Activated CD4-positive, alpha-beta T cell treated with anti-CD3 and anti-CD28 coated beads for 24 hours (primary cell): Measurements from ENCODE around the gene TAS1R3.
"Not testable (repeated sequence)": the region's sequence is repeated elsewhere in the genome, so short reads cannot be mapped to it uniquely, and the experiment has no call there.

Source experiments
- DNase-seq, 2 donors: peaks; one replicate each; pipeline ENCODE4 v3.0.0-alpha.2; 2020; ENCODE audit warnings: low read depth in 2 of 2

The TAS1R3 gene

DNA sequence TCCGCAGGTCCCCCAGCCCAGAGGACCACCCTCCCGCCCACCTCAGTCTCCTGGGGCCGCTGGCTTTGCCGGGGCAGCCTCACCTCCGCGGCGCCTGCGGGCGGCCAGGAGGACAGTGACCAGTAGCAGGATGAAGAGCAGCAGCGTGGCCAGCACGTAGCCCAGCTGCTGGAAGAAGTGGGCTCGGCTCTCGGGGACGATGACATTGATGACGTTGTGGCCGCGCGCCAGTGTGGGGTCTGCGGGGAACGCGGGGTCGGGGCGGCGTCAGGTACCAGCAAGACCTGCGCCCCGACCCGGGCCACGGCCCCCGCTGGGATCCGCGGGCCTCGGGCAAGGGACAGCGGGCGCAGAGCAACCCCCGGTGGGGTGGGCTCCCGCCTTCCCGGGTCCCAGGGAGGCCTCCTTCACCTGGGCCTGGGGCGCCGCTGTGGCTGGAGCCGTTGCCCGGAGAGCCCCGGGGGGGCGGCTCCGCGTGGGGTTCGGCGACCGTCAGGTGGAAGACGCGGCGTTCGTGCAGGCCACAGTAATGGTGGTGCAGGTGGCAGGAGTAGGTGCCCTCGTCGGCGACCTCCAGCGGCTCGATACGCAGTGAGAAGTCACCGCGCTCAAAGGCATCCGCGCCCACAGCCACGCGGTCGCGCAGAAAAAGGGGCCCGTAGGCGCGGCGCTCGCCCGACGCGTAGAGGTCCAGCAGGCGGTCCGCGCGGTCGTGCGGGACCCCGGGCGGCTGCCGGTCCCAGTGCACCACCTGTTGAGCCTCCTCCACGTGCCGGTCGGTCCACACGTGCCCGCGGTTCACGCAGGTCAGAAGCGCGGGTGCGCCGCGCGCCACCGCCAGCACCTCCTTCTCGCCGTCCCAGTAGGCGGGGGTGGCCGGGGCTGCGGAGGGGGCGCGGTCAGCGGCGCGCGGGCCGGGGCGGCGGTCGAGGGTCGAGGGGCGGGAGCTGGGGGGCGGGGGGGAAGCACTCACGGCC lies 23.5 kb downstream of the TAS1R3 start:
- DNase-seq: no peak

DNA sequence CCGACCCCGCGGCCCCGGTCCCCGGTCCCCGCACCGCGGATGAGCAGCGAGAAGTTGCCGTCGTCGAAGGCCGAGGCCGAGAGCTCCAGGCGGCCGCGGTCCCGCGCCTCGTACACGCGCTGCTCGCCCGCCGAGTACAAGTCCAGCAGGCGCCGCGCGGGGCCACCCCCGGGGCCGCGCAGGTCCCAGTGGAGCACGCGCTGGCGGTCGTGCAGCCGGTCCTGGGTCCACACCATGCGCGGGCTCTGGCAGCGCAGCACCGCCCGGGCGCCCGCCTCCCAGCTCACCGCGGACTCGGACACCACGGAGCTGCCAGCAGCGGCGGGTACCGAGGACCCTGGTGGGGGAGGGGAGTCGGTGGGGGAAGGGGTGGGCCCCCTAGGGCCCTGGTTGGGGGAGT lies 24.3 kb downstream of the TAS1R3 start:
- no peak for DNase-seq

DNA sequence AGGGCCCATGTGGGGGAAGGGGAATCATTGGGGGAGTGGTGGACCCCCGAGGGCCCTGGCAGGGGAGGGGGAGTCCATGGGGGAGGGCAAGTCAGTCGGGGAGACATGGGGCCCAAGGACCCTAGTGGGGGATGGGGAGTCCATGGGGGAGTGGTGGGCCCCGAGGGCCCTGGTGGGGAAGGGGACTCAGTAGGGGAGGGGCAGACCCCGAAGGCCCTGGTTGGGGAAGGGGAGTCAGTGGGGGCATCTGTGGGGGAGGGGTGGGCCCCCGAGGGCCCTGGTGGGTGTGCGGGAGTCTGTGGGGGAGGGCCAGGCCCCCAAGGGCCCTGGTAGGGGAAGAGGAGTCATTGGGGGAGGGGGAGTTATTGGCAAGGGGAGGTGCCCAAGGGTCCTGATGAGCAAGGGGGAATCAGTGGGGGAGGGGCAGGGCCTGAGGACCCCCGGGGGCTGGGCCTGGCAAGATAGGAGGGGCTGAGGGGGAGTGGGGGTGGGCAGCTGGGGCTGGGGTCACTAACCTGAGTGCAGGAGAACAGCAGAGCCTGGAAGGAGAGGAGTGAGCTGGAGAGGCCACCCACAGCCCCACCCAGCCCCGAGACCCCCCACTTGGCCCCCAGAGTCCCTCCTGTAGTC lies 25.2 kb downstream of the TAS1R3 start:
- DNase-seq: no peak

DNA sequence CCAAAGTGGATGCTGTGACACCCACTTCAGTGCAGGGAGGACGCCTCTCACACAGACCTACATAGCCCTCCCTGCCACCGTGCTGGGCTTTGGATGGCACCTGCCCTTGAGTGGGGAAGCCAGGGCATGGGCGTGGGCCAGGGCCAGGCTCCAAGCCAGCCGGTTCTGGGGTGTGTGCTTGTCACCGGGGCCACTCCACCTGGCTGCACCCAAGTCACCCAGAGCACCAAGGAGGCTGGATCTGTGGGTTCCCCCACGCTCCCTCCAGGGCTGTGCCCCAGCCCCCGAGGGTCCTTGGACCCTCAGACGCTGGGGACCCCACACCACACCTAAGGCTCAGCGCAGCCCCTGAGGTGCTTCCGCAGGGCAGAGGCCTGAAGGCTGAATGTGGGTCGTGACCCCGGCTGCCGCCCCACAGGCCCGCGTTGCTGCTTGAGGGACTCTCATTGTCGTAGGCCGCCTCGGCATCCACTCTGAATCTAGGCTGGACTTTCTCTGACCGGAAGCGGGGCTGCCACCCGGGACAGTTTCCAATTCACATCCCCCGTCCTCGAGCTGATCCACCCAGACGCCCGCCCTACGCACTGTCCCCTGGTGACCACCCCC lies 25.8 kb downstream of the TAS1R3 start:
- DNase-seq: no peak

DNA sequence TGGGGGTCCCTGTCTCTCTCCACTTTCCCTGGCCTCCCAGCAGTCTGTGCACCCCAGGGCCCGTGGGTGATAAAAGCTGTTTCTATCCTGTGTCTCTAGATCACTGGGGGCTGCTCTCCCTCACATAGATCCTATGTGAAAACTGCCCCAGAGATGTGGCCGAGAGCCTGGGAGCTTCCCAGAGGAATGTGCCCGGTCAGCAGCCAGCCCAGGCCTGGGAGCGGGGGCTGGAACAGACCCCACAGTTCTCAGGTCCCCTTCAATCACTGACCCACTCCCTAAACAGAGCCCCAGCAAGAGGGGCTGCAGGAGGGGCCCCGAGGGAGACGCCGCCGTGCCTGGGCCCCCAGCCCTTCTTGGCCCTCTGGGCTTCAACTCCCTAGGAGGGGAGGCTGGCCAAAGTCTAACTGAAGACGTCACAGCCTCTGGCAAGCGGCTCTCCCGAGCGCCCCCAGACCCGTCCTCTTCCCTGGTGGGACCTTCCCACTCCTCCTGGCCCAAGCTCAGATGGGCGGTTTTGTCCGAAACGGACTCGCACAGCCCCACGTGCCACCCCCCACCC lies 26.9 kb downstream of the TAS1R3 start:
- no peak for DNase-seq

DNA sequence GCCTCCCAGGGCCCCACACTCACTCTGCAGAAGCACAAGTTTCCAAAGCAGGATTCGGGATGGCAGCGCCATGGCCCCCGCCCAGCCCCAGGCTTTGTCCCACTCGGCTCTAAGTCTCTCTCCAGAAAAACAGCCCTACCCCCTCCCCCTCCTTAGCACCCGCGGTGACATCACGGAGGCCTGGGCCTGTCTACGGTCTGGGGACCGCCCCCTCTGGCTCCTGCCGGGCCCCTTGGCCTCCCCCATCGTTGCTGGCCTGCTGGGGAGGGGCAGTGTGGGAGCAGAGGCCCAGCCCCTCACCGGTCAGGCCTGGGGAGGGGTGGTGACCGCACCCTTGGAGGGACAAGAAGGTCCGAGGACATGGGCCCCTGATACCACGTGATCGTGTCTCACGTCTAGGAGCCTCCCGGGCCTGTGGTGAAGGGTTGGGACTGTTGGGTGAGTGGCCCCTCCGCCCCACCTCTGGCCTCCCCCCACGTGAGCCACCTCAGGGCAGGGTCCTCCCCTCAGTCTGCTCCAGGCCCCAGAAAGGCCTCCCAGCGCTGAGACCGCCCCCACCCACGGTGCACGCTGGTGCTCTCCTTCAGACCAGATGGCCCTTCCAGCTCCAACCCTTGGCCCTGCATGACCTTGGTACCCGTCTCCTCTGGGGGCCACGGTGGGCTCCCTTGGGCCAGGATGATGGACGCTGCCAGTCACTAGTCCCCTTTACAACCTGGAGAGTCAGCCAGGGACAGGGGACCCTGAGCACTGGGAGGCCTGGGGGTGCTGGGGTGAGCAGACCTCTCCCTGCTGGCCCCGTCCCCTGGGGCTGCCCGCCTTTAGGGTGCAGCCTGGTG lies 27.6 kb downstream of the TAS1R3 start, which contains the start of gene MXRA8:
Gene MXRA8 (minus strand): TSS at position 123 of the 839 bp plus-strand sequence. CDS start 51 bp downstream, at position 72.
- no peak for DNase-seq

DNA sequence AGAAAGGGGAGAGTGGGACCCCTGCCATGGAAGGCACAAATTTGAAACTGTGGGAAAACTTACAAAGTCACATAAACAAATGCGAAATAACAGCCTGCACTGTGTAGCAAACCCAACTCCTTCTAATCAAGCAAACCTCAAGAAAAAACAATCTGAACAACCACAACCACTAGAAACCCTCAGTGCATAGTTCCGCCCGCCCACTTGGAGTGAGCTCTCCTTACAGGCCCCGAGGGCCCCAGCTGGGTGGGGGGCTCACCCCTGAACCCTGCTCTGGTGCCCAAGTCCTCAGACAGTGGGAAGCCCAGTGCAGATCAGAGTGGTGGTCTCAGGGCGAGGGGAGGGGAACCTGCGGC lies 28.2 kb downstream of the TAS1R3 start:
- no peak for DNase-seq

DNA sequence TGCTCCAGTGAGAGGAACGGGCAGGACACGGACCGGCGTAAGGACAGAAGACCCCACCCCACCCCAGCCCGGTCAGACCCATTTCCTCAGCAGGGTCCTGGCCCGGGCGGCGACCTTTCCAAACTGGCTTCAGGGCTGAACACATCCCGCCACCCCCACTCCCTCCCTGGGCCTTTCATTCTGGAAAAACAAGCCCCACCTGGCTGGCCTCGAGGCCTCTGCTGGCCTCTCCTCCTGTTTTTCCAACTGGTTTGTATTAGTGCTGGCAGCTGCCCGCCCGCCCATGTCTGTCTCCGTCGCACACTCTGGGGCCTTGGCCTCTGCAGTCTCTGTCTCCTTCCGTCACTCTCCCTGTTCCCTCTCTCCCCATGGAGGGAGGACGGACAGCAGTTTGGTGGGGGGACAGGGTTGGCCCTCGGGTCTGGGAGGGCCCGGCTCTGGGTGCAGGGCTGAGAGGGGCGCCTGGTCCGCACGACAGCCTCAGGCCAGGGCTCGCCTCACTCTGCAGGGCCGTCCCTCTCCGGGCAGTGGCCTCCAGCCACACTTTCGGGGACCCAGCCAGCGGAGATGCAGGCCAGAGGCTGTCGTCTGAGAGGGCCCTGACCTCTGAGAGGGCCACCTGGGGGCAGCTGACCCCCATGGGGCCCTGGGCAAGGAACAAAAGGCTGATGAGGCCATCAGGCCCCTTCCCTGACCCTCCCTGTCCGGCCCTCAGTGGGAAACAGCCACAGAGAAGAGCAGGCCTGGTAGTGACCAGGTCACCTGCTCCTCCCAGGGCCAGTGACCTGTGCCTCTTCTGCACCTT lies 28.8 kb downstream of the TAS1R3 start:
- no peak for DNase-seq

DNA sequence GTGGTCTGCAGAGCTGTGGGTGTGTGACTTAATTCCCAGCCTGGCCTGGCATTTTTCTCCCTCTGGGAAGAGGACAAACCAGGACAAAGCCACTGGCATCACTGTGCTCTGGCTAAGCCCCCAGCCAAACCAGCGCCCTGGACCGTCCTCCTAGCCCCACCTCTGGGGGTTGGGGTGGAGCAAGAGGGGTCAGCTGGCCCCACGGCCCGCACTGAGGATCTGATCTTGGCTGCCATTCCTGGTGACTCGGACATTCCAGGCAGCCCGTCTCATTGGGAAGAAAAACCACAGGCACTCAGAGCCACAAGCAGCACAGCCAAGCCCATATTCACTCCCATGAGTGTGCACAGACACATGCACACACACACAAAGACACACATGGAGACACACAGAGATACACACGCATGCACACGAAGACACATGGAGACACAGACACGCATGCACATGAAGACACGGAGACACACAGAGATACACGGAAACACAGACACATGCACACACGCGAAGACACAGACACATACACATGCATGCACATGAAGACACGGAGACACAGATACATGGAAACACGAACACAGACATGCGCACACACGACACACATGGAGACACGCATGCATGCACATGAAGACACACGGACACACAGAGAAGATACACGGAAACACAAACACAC lies 29.6 kb downstream of the TAS1R3 start:
- DNase-seq: no peak

DNA sequence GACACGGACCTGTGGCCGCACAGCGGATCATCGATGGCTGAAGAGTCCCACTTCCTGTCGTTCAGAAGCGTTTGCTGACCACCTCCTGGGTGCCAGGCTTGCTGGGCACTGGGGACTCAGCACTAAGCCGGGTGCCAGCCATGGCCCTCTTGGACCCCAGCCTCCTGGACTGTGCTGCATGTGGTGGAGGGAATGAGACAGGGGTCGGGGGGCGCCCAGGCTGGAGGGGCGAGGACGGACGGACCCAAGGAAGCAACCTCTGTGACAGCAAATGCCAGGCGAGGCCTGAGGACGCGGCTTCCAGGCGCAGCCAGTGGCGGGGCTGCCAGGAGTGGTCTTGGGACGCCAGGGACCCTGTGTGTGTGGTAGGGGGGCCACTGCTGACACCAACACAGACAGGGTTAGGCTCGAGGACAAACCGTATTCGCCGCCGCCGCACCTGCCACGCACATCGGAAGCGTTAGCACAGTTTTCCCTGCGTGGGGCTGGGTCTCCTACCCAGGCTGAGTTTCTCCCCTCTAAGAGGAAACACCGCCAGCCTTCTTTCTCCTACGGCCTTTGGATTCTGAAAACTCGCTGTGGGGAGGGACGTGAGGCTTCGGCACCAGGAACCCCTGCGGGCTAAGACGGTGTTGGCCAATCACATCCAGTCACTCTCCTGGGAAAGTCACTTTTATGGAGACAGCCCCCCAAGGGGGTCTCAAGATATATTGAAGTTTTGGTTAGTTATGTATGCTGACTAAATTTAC lies 30.3 kb downstream of the TAS1R3 start:
- no peak for DNase-seq

DNA sequence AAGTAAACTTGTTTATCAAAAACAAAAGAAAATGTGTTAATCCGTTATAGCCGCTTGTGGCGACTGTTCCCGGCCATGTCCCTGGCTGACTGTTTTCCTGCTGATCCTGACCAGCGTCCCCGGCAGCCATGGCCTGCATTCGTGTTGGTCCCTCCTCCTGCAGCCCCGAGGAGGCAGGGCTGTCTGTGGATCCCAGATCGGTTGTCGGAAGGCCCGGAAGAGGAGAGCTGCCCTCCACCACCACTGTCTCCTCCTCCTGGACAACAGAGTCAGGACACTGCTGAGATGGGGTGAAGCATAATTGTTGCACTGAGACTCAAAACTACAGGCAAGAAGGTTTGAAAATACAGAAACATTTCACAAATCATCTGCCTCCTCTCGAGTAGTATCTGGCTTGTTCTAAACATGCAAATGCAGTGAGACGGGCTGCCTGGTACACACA lies 30.9 kb downstream of the TAS1R3 start:
- no peak for DNase-seq

DNA sequence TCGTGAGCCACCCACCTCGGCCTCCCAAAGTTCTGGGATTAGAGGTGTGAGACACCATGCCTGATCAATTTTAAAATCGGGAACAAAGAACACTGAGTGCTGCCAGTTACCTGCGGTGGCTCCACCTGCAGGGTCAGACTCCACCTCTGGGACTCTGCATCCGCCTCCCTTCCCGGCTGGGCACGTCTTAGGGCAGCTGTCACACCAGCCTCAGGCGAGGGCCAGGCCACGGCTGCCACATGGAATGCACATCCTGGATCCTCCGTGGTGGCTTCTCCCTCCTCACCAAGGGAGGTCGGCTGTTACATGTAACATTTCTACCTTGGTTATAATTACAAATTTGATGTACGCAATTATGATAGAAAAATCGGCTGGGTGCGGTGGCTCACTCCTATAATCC lies 33.2 kb downstream of the TAS1R3 start:
- no peak for DNase-seq

DNA sequence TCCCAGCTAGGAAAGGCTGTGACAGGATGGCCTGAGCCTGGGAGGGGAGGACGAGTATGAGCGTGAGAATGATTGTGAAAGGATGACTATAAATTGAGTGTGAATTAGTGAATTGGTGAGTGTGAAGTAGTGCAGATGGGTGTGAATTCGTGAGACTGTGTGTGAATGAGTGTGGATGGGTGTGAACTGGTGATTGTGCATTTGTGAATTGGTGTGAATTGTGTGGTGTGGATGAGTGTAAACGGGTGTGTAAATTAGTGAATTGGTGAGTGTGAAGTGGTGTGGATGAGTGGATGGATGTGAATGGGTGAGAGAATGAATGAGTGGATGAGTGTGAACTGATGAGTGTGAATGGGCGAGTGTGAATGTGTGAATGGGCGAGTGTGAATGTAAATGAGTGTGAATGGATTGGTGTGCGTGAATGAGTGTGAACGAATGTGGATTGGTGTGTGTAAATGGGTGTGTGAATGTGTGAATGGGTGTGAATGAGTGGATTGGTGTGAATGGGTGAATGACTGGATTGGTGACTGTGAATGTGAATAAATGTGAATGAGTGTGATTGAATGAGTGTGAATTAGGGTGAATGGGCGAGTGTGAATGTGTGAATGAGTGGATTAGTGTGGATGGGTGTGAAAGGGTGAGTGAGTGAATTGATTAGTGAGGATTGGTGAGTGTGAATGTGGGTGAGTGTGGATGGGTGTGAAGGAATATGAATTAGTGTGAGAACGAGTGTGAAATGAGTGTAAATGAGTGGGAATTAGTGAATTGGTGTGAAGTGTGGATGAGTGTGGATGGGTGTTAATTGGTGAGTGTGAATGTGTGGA lies 35.0 kb downstream of the TAS1R3 start:
- no peak for DNase-seq

DNA sequence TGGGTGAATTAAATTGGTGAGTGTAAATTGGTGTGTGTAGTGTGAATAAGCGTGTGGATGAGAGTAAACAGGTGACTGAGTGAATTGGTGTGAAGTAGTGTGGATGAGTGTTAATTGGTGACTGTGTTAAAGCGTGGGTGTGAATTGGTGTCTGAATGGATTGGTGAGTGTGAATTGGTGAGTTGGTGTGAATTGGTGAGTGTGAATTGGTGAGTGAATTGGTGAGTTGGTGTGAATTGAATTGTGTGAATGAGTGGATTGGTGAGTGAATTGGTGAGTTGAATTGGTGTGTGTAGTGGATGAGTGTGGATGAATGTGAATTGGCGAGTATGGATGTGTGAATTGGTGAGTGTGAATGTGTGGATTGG lies 35.6 kb downstream of the TAS1R3 start:
- DNase-seq: no peak

DNA sequence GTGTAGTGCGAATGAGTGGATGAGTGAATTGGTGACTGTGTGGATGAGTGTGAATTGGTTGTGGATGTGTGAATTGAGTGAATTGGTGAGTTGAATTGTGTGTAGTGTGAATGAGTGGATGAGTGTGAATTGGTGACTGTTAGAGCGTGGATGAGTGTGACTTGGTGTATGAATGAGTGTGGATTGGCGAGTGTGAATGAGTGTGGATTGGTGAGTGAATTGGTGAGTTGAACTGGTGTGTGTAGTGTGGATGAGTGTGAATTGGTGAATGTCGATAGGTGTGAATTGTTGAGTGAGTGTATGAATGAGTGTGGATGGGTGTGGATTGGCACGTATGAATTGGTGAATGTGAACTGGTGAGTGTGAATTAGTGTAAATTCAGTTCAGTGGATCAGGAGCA lies 36.2 kb downstream of the TAS1R3 start:
- DNase-seq: no peak

DNA sequence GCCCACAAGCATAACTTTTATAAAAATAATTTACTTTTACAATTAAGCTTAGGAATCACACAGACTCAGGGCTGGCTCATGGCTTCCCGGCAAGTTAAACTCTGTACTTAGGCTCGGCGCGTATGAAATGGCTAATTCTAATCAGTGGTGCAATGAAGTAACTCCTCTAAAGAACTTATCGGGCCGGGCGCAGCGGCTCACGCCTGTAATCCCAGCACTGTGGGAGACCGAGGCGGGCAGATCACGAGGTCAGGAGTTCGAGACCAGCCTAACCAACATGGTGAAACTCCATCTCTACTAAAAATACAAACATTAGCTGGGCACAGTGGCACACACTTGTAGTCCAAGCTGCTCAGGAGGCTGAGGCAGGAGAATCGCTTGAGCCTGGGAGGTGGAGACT lies 39.0 kb downstream of the TAS1R3 start:
- not testable (repeated sequence) for DNase-seq

DNA sequence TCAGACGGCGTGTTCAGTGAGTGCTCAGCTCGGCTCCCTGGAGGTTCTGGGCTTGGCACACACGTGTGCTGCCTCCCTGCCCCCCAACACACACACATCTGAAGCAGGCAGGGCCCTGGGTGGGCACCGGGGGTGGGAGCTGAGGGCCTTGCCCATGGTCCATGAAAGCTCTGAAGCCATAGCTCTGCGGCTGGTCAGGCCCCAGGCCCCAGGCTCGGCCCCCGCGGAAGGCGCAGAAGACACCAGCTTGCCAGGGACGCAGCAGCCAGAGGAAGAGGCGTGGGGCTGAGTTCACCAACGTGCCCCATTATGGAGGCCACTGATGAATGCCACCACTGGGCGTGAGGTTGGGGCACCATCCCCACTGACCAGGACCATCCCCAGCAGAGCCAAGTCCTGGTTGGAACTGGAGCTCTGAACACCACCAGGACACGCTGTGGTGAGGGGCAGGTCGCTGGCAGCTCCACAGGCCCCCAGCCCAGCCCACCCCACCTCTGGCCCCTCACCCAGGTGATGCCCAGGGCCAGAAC lies 39.8 kb downstream of the TAS1R3 start:
- DNase-seq: no peak

DNA sequence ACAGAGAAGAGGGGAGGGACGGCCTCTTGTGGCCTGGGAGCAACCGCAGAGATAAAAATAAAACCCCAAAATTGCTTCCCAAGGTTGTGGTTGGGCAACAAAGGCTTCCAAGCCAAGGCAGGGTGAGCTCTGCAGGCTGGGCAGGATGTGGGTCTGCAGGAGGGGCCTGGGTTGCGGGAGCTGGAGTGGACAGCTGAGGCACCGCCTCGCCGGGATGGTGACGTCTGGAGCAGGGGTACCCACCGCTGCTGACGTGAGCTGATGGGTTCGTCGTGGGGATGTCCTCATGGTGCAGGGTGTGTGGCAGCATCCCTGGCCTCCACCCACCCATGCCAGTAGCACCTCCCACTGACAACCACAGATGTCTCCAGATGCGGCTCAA lies 40.3 kb downstream of the TAS1R3 start:
- DNase-seq: no peak
